GM23248 (cell line): ENCODE results near the gene ZBTB4.

Source experiments
- EZH2 ChIP-seq: fragments of 200-600 bp; sonication (generic); IDR thresholded peaks from 2 replicates; pipeline ENCODE4 v1.6.1; 2018; ENCODE audit warnings: antibody characterized with exemption, mild to moderate bottlenecking; ENCODE audit not compliant: insufficient read depth, poor library complexity, severe bottlenecking
- EZH2phosphoT487 ChIP-seq: fragments of 200-600 bp; sonication (generic); IDR thresholded peaks from 2 replicates; pipeline ENCODE4 v1.6.1; 2018; ENCODE audit warnings: antibody characterized with exemption, moderate library complexity, mild to moderate bottlenecking, low read depth; ENCODE audit not compliant: insufficient read depth

DNA sequence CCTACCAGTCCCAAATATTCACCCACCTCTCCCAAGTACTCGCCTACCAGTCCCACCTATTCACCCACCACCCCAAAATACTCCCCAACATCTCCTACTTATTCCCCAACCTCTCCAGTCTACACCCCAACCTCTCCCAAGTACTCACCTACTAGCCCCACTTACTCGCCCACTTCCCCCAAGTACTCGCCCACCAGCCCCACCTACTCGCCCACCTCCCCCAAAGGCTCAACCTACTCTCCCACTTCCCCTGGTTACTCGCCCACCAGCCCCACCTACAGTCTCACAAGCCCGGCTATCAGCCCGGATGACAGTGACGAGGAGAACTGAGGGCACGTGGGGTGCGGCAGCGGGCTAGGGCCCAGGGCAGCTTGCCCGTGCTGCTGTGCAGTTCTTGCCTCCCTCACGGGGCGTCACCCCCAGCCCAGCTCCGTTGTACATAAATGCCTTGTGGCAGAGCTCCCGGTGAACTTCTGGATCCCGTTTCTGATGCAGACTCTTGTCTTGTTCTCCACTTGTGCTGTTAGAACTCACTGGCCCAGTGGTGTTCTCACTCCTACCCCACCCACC is 34.5 kb upstream of the ZBTB4 start:
- TF ChIP-seq EZH2 (no peak), EZH2phosphoT487 (no peak)
